Type B pancreatic cell (in vitro differentiated cells): Measurements from ENCODE around the gene TRPM3. TPM values are rescaled to one million over a fixed set of nuclear protein-coding genes. Genes with fewer than 3 reads are reported as not detected.

Experiments
- DNase-seq: peaks from one replicate; pipeline ENCODE4 v3.0.0; 2021; ENCODE audit warnings: mixed read lengths; ENCODE audit not compliant: unreplicated experiment; ENCODE audit errors: extremely low spot score
- H3K27ac Mint-ChIP-seq: 2 replicates; pipeline ENCODE4 v1.8.0; 2021; ENCODE audit warnings: mild to moderate bottlenecking, mixed read lengths
- H3K27me3 Mint-ChIP-seq: 2 replicates; pipeline ENCODE4 v1.8.0; 2021; ENCODE audit warnings: mixed read lengths
- H3K36me3 Mint-ChIP-seq: 2 replicates; pipeline ENCODE4 v1.8.0; 2021; ENCODE audit warnings: mixed read lengths
- H3K4me1 Mint-ChIP-seq: one replicate; pipeline ENCODE4 v1.8.0; 2021; ENCODE audit warnings: mixed read lengths; ENCODE audit not compliant: unreplicated experiment
- H3K4me3 Mint-ChIP-seq: 2 replicates; pipeline ENCODE4 v1.8.0; 2021; ENCODE audit warnings: mild to moderate bottlenecking, mixed read lengths
- H3K9me3 Mint-ChIP-seq: 2 replicates; pipeline ENCODE4 v1.8.0; 2021; ENCODE audit warnings: mixed read lengths
- CTCF ChIP-seq: fragments of 200-600 bp; sonication (generic); conservative IDR thresholded peaks from 2 replicates; pipeline ENCODE4 v1.5.0; 2021; ENCODE audit warnings: antibody characterized with exemption, mild to moderate bottlenecking
- total RNA-seq: library from RNA; stranded (reverse); gene quantifications from 2 replicates; pipeline ENCODE4 v1.2.1, GENCODE V29; 2021; ENCODE audit warnings: low replicate concordance

TRPM3 gene
- total RNA-seq, 1 donor from 2014 or later, result 17.0 TPM

GRCh38 chr9:70693186-70693585, 428.2 kb downstream of the TRPM3 start:
- H3K9me3 Mint-ChIP-seq, result no peaks in the 10 kb centered on the region
- DNase-seq, result no peak
- no peaks in the 10 kb centered on the region for H3K36me3 Mint-ChIP-seq
- H3K27ac Mint-ChIP-seq, result no peak overlapping the region
- H3K4me3 Mint-ChIP-seq, result no peak overlapping the region
- peaks cover 8% of the 10 kb centered on the region for H3K27me3 Mint-ChIP-seq
- no peaks in the 10 kb centered on the region for H3K4me1 Mint-ChIP-seq
- TF ChIP-seq CTCF, result no peak

- Mint-ChIP-seq H3K27me3 (peaks cover 13% of the 10 kb centered on the region), H3K4me3 (no peak overlapping the region), H3K4me1 (no peaks in the 10 kb centered on the region), H3K27ac (no peak overlapping the region), H3K36me3 (no peaks in the 10 kb centered on the region), H3K9me3 (no peaks in the 10 kb centered on the region)
- no peak for DNase-seq
- TF ChIP-seq CTCF, result no peak
These were observed 429.0 kb downstream of the TRPM3 start for GRCh38 chr9:70692431-70692830.

- Mint-ChIP-seq H3K4me1 (no peaks in the 10 kb centered on the region), H3K9me3 (no peaks in the 10 kb centered on the region), H3K27me3 (peaks cover 13% of the 10 kb centered on the region), H3K4me3 (no peak overlapping the region), H3K27ac (no peak overlapping the region), H3K36me3 (no peaks in the 10 kb centered on the region)
- DNase-seq, result no peak
- TF ChIP-seq CTCF, result no peak
These were observed 432.7 kb downstream of the TRPM3 start for GRCh38 chr9:70688704-70689103.

DNA sequence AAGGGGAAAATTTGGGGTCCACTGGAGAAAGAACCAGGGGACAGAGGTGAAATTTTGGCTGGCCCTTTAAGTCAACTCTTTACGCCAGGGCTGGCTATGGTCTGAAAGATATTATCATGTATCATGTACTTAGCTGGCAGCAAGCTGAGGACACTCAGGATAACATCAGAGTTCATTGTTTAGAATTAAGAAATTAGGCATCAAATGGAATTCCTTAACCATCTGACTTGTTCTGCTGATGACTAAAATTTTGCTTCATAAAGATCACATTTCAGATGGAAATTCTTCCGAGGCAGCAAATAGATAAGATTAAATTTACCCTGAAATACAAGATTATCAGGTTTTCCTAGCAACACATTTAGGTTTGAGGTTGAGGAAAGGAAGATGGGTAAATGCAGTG, 437.6 kb downstream of the TRPM3 start:
- no peak overlapping the region for H3K4me3 Mint-ChIP-seq
- no peak overlapping the region for H3K27ac Mint-ChIP-seq
- TF ChIP-seq CTCF, result no peak
- H3K4me1 Mint-ChIP-seq, result no peaks in the 10 kb centered on the region
- no peaks in the 10 kb centered on the region for H3K9me3 Mint-ChIP-seq
- peaks cover 12% of the 10 kb centered on the region for H3K27me3 Mint-ChIP-seq
- no peaks in the 10 kb centered on the region for H3K36me3 Mint-ChIP-seq
- no peak for DNase-seq

DNA sequence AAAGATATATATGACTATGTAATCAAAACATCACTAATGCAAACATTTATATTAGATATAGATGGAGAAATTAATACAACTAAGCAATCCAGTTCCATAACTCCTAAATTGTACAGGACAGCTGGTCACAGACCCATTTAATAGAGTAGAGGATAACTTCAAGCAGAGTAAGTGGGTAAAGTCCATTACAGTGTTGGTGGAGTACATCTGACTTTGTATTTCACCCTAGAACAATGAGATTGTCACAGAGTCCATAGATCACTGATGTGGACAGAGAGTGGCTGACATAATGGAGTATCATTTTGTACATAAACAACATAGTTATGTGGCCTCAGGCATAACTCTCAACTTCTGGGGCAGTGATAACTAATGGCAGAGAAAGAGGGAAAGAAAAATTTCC, 439.1 kb downstream of the TRPM3 start:
- Mint-ChIP-seq H3K4me1 (no peaks in the 10 kb centered on the region), H3K4me3 (no peak overlapping the region), H3K36me3 (no peaks in the 10 kb centered on the region), H3K27me3 (peaks cover 3% of the 10 kb centered on the region), H3K27ac (no peak overlapping the region), H3K9me3 (no peaks in the 10 kb centered on the region)
- no peak for TF ChIP-seq CTCF
- no peak for DNase-seq

- H3K4me3 Mint-ChIP-seq, result no peak overlapping the region
- no peak for DNase-seq
- H3K36me3 Mint-ChIP-seq, result no peaks in the 10 kb centered on the region
- no peaks in the 10 kb centered on the region for H3K9me3 Mint-ChIP-seq
- H3K4me1 Mint-ChIP-seq, result no peaks in the 10 kb centered on the region
- no peak overlapping the region for H3K27ac Mint-ChIP-seq
- no peaks in the 10 kb centered on the region for H3K27me3 Mint-ChIP-seq
- TF ChIP-seq CTCF, result no peak
These were observed 441.6 kb downstream of the TRPM3 start for GRCh38 chr9:70679845-70680244.
